T-helper 1 cell treated with Interleukin-12 subunit alpha and Interleukin-12 subunit beta and Interleukin-4 antibody, amounts not matched to agents 30 μg/mL and 1 μg/mL, for 36 hours (primary cell): ENCODE measurements around the gene HMGB1.
A peak's percentile ranks its signal among the peaks of the same experiment; 100 is the strongest.

Experiments used
- H3K27ac Mint-ChIP-seq: one replicate; pipeline ENCODE4 v1.8.0; 2021; ENCODE audit warnings: mild to moderate bottlenecking, mixed read lengths
- H3K27me3 Mint-ChIP-seq: one replicate; pipeline ENCODE4 v1.8.0; 2021; ENCODE audit warnings: low read depth, mixed read lengths
- H3K36me3 Mint-ChIP-seq: one replicate; pipeline ENCODE4 v1.8.0; 2021; ENCODE audit warnings: low read depth, mixed read lengths
- H3K4me1 Mint-ChIP-seq: one replicate; pipeline ENCODE4 v1.8.0; 2021; ENCODE audit warnings: low read depth, mixed read lengths
- H3K4me3 Mint-ChIP-seq: one replicate; pipeline ENCODE4 v1.8.0; 2021; ENCODE audit warnings: mild to moderate bottlenecking, moderate library complexity, mixed read lengths
- H3K9me3 Mint-ChIP-seq: one replicate; pipeline ENCODE4 v1.8.0; 2021; ENCODE audit warnings: mixed read lengths

HMGB1 gene

GRCh38 chr13:30409886-30410704 lies 55.6 kb downstream of the HMGB1 start:
- Mint-ChIP-seq H3K27me3 (peaks cover 11% of the 10 kb centered on the region), H3K4me3 (no peak overlapping the region), H3K36me3 (peaks cover 2% of the 10 kb centered on the region), H3K9me3 (no peaks in the 10 kb centered on the region), H3K4me1 (peaks cover 24% of the 10 kb centered on the region), H3K27ac (no peak overlapping the region)

GRCh38 chr13:30408319-30409101 lies 57.2 kb downstream of the HMGB1 start:
- Mint-ChIP-seq H3K4me1 (peaks cover 23% of the 10 kb centered on the region), H3K27me3 (peaks cover 11% of the 10 kb centered on the region), H3K36me3 (peaks cover 2% of the 10 kb centered on the region), H3K9me3 (no peaks in the 10 kb centered on the region), H3K27ac (peak overlapping the region; percentile 70), H3K4me3 (peak overlapping the region; percentile 59)

GRCh38 chr13:30406779-30407416 lies 58.8 kb downstream of the HMGB1 start:
- no peak overlapping the region for H3K4me3 Mint-ChIP-seq
- H3K27me3 Mint-ChIP-seq: peaks cover 11% of the 10 kb centered on the region
- no peaks in the 10 kb centered on the region for H3K9me3 Mint-ChIP-seq
- H3K36me3 Mint-ChIP-seq: peaks cover 2% of the 10 kb centered on the region
- no peak overlapping the region for H3K27ac Mint-ChIP-seq
- H3K4me1 Mint-ChIP-seq: peaks cover 22% of the 10 kb centered on the region
